Activated naive CD4-positive, alpha-beta T cell treated with anti-CD3 and anti-CD28 coated beads, Interleukin-2, amount 50 U/mL, for 16 hours (primary cell): ENCODE measurements around the gene FAT2.

ENCODE experiments used
- DNase-seq: peaks from one replicate; pipeline ENCODE4 v3.0.0-alpha.2; 2020

The FAT2 gene

GRCh38 chr5:151553130-151553670 is 37.9 kb downstream of the FAT2 start:
- no peak for DNase-seq

- no peak for DNase-seq
Observed at GRCh38 chr5:151551985-151552384, 39.1 kb downstream of the FAT2 start.

- DNase-seq: no peak
Observed at GRCh38 chr5:151550146-151550545, 41.0 kb downstream of the FAT2 start.

DNA sequence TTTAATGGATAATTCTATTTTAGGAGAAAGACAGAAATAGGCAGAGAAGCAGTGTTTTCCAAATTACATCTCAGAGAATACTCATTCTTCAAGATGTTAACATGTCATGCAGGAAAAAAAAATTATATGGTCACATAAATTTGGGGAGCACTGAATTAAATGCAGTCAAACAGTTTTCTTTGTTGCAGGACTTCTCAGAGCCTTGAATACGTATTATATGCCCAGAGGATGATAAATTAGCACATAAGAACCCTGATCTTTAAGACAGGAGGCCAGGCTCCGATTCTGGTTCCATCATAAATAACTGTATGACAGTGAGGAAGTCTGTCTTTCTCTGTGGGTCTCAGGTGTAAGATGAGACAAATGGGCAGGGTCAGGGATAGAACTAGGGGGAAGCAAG is 41.4 kb downstream of the FAT2 start:
- no peak for DNase-seq

- DNase-seq: no peak
Observed at GRCh38 chr5:151547364-151547763, 43.8 kb downstream of the FAT2 start.

DNA sequence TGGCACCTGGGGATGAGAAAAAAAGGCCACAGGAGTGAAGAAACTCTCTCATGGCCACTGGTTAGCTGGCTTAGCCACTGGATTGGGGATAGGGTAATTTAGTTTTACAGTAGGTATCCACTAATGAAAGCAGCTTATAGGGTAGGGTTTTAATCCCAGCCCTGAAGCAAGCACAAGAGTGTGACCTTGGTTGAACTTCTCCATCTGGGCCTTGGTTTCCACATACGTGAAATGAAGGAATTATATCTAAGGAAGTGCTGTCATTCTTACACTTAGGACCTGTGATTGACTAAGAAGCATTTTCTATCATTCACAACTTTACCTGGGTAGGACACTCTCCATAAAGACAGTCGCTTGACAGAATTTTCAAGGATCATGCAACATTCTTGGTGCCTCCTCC is 49.6 kb downstream of the FAT2 start:
- DNase-seq: no peak
